Measurements from ENCODE around the gene ACBD4. TPM values are rescaled to one million over a fixed set of nuclear protein-coding genes. Genes with fewer than 3 reads are reported as not detected.

Gene ACBD4
- total RNA-seq = 1 to 10 TPM; 2.2 to 3.2 (median 2.5) TPM

- Histone ChIP-seq H3K4me1 (peaks cover 25 to 31% of the 10 kb centered on the region in 2 donors), H3K27me3 (no peaks in the 10 kb centered on the region), H3K36me3 (no peaks in the 10 kb centered on the region), H3K4me3 (peak within 1 kb of the TSS; percentile 62 to 88 (median 70)), H3K9me3 (no peaks in the 10 kb centered on the region), H3K27ac (peak within 1 kb of the TSS; percentile 79 to 89 (median 80))
- DNase-seq (peak; percentile 94 to 95), ATAC-seq (peak; percentile 89)
- TF ChIP-seq POLR2A (IDR thresholded peaks at IDR 0.05) = peak; percentile 44 to 52
- peak; percentile 100 for TF ChIP-seq CTCF (IDR thresholded peaks at IDR 0.05 in 4 of 5, conservative IDR thresholded peaks at IDR 0.05 in 1 of 5)
- in situ Hi-C loops (cut with MboI; ENCODE audit: low sequenced_read_pairs in 4 of 4) (loop anchor here in 3 of 4 donors (5.0 to 25.0 kb wide), 4 partner anchors 59 to 223 kb away; partner anchors contain the start of gene GFAP (in 2 of the 3)), intact Hi-C loops (cut with DNase I; ENCODE audit: low total_unique reads) (loop anchor here (1.0 to 2.0 kb wide), 5 partner anchors 13 to 215 kb away; partner anchors contain the start of genes HEXIM1 and HEXIM2)
Observed at GRCh38 chr17:45135192-45135977, at the start of gene ACBD4. ACBD4 (plus strand) TSS chr17:45135687; CDS start chr17:45136145, 458 bp downstream.

- H3K4me1 ChIP-seq = peaks cover 38 to 48% of the 10 kb centered on the region in 2 donors
- peak overlapping the region; percentile 88 to 97 (median 96) for H3K27ac ChIP-seq
- intact Hi-C loops (cut with DNase I; ENCODE audit: low total_unique reads) (no loop called here), in situ Hi-C loops (cut with MboI; ENCODE audit: low sequenced_read_pairs in 4 of 4) (no loop called here)
- H3K4me3 ChIP-seq = no peak overlapping the region
- TF ChIP-seq CTCF (IDR thresholded peaks at IDR 0.05 in 4 of 5, conservative IDR thresholded peaks at IDR 0.05 in 1 of 5) = no peak
- TF ChIP-seq POLR2A (IDR thresholded peaks at IDR 0.05) = no peak
- ATAC-seq (no peak), DNase-seq (no peak)
- H3K9me3 ChIP-seq = no peaks in the 10 kb centered on the region
- H3K36me3 ChIP-seq = peaks cover 9 to 92% of the 10 kb centered on the region in 2 donors
- H3K27me3 ChIP-seq = no peaks in the 10 kb centered on the region
Observed at GRCh38 chr17:45086391-45086790, 49.1 kb upstream of the ACBD4 start.

GRCh38 chr17:45086865-45087503, 48.5 kb upstream of the ACBD4 start:
- Histone ChIP-seq H3K9me3 (no peaks in the 10 kb centered on the region), H3K27ac (peak overlapping the region; percentile 88 to 97 (median 96)), H3K36me3 (peaks cover 9 to 87% of the 10 kb centered on the region in 2 donors), H3K4me3 (no peak overlapping the region), H3K4me1 (peaks cover 44 to 53% of the 10 kb centered on the region in 2 donors), H3K27me3 (no peaks in the 10 kb centered on the region)
- DNase-seq (no peak), ATAC-seq (peak; percentile 25 to 27)
- intact Hi-C loops (cut with DNase I; ENCODE audit: low total_unique reads) (no loop called here), in situ Hi-C loops (cut with MboI; ENCODE audit: low sequenced_read_pairs in 4 of 4) (no loop called here)
- no peak for TF ChIP-seq POLR2A (IDR thresholded peaks at IDR 0.05)
- TF ChIP-seq CTCF (IDR thresholded peaks at IDR 0.05 in 4 of 5, conservative IDR thresholded peaks at IDR 0.05 in 1 of 5) = no peak

GRCh38 chr17:45087504-45087975, 47.9 kb upstream of the ACBD4 start:
- H3K27ac ChIP-seq = peak overlapping the region; percentile 88 to 97 (median 96)
- H3K4me1 ChIP-seq = peaks cover 49 to 59% of the 10 kb centered on the region in 2 donors
- intact Hi-C loops (cut with DNase I; ENCODE audit: low total_unique reads) = no loop called here
- in situ Hi-C loops (cut with MboI; ENCODE audit: low sequenced_read_pairs in 4 of 4) = no loop called here
- peak; percentile 74 to 76 for DNase-seq
- TF ChIP-seq POLR2A (IDR thresholded peaks at IDR 0.05) (no peak), CTCF (IDR thresholded peaks at IDR 0.05 in 4 of 5, conservative IDR thresholded peaks at IDR 0.05 in 1 of 5) (no peak)
- H3K27me3 ChIP-seq = no peaks in the 10 kb centered on the region
- peak; percentile 86 to 89 for ATAC-seq
- no peaks in the 10 kb centered on the region for H3K9me3 ChIP-seq
- H3K4me3 ChIP-seq = no peak overlapping the region
- H3K36me3 ChIP-seq = peaks cover 9 to 82% of the 10 kb centered on the region in 2 donors

Measured in gastrocnemius medialis (tissue), 4 donors.